GM21619 (cell line): ENCODE data around the gene METTL15.
A peak's percentile ranks its signal among the peaks of the same experiment; 100 is the strongest.
"Not testable (repeated sequence)": the region's sequence is repeated elsewhere in the genome, so short reads cannot be mapped to it uniquely, and the experiment has no call there.

Experiments used
- ATAC-seq: cut with Tn5 transposase; IDR thresholded peaks from one replicate; pipeline ENCODE4 v1.9.1; 2021; ENCODE audit not compliant: unreplicated experiment

METTL15 gene, protein sequence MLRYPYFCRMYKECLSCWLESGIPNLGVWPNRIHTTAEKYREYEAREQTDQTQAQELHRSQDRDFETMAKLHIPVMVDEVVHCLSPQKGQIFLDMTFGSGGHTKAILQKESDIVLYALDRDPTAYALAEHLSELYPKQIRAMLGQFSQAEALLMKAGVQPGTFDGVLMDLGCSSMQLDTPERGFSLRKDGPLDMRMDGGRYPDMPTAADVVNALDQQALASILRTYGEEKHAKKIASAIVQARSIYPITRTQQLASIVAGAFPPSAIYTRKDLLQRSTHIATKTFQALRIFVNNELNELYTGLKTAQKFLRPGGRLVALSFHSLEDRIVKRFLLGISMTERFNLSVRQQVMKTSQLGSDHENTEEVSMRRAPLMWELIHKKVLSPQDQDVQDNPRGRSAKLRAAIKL

DNA sequence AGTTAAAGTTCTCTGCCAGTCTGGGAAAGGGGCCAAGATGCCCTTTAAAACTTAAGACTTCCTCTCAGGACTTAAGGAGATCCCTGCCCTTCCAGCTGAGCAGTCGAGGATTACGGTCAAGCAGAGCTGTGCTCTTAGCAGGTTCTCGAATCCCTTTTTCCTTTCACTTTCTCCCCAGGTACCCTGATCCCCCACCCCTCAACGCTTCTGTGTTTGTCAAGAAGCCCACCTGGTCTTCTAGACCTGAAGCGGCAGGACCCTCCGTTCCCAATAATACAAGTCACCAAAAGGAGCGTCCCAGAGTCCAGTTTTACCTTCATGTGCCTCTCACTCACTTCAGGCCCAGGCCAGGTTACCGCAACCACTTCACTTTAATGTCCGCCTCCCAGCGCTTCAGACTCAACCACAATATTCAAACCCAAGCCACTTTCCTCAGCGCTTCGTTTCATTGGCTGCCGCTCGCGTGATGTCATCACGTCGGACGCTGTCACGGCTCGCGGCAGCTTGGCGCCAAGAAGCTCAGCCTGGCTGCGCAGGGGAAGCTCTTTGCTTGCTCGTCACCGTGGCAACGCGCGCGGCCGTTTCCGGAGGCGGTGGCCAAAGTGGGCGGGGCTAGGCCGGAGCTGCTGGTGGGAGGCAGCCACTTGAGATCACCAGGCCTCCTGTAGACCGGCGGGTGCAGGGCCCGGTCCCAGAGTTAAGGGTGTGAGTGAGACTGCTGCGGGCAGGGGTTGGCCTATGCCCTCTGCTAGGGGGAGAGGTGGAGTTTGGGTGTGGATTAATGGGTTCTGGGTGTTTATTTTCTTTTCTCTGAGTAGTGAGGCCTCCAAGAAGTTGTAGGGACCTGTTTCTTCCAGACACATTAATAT is at the start of gene METTL15, which contains the start of gene KIF18A:
TSS of gene METTL15 (plus strand) at position 639 of the 869 bp plus-strand sequence. CDS start 4,947 bp downstream, outside the sequence.
TSS of gene KIF18A (minus strand) at position 407 of the 869 bp plus-strand sequence. CDS start 10,209 bp downstream, outside the sequence.
- ATAC-seq: peak; percentile 92

DNA sequence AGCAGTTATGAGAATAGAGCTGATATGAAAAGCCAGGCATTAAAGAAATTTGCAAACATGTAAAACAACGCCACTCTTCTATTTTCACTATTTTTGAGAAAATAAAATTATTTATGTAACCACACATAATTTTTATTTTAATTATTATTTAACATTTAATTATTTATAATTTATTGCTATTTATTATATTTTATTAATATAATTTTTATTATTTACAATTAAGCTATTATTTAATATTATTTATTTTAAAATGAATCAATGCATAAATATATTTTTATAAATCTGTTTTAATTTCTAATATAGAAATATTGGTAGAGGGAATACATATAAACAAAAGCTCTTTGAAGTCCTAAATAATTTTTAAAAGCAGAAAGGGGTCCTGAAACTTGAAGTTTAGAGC is 36.9 kb upstream of the METTL15 start:
- ATAC-seq: no peak

DNA sequence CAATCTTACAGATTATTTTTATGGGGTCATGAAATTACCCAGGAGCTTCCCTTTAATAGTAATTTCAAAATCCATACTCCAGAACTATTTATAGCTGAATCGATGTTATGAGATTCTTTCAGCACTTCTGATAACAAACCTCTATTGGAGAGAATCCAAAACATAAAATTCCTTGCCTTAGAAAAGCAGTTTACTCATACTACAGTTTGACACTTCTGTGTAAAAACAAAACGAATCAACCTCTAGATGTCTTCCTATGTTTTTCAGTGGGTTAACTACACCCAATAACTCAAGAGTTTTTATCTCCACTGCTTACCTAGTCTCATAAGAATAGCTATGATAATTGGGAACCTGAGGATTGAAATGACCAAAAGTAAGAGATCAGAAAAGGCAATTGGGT is 35.9 kb upstream of the METTL15 start:
- ATAC-seq: no peak

DNA sequence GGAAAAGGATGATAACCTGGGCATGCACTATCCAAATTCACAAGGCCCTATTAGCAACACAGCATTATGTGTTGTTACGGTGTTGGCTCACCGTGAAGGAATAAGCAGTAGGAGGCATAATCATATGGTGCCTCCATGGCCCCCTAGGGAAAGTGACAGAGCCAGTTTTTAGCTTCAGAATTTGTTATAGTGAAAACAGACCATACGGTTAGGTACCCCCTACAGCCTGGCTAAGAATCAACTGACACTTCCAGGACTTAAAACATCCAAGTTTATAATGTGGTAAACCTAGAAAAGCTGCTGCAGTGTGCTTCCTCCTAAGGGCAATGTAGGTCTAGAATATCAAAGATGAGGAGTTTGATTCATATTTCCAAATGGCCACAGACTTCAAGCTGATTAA is 30.7 kb upstream of the METTL15 start:
- ATAC-seq: no peak

- ATAC-seq: no peak
These were observed 25.1 kb upstream of the METTL15 start for GRCh38 chr11:28083118-28083517.

GRCh38 chr11:28086569-28086968 is 21.6 kb upstream of the METTL15 start:
- no peak for ATAC-seq

DNA sequence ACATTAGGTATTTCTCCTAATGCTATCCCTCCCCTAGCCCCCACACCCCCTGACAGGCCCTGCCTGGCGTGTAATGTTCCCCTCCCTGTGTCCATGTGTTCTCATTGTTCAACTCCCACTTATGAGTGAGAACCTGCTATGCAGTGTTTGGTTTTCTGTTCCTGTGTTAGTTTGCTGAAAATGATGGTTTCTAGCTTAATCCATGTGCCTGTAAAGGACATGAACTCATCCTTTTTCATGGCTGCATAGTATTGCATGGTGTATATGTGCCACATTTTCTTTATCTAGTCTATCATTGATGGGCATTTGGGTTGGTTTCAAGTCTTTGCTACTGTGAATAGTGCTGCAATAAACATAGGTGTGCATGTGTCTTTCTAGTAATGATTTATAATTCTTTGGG is 21.0 kb upstream of the METTL15 start:
- not testable (repeated sequence) for ATAC-seq

GRCh38 chr11:28087693-28088092 is 20.5 kb upstream of the METTL15 start:
- not testable (repeated sequence) for ATAC-seq

- ATAC-seq: no peak
These were observed 18.8 kb upstream of the METTL15 start for GRCh38 chr11:28089378-28089777.

GRCh38 chr11:28090052-28090749 is 18.0 kb upstream of the METTL15 start:
- ATAC-seq: no peak

GRCh38 chr11:28092786-28093185 is 15.4 kb upstream of the METTL15 start:
- no peak for ATAC-seq

DNA sequence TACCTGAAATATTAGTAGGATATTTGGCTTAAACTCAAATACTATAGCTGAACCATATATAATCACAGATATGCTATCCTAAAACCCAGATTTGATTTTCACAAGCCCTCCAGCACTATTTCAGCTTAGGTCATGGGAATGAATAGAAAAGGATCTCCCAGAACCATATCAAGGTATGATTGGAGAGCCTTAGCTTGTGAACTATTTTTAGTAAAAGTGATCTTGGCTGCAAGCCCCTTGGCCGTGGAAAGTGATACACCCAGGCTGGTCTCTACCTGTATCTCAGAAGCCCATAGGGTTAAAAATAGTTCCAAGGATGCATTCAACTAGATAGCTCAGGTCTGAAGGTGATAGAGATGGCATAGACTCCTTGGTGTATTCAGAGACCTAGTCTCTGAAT is 9.9 kb upstream of the METTL15 start:
- no peak for ATAC-seq

- no peak for ATAC-seq
These were observed 8.5 kb upstream of the METTL15 start for GRCh38 chr11:28099715-28100114.

- ATAC-seq: no peak
These were observed 7.5 kb upstream of the METTL15 start for GRCh38 chr11:28100665-28101064.

DNA sequence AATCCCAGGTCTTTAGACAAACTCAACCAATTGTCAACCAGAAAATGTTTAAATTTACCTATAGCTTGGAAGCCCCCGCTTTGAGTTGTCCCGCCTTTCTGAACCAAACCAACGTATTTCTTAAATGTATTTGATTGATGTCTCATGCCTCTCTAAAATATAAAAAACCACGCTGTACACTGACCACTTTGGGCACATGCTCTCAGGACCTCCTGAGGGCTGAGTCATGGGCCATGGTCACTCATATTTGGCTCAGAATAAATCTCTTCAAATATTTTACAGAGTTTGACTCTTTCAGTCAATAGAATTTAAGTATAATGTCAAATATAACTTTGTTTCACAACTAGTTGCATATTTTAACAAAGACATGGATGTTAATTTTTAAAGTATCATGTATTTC is 5.9 kb upstream of the METTL15 start:
- not testable (repeated sequence) for ATAC-seq

- ATAC-seq: no peak
These were observed 3.8 kb upstream of the METTL15 start for GRCh38 chr11:28104425-28104824.

DNA sequence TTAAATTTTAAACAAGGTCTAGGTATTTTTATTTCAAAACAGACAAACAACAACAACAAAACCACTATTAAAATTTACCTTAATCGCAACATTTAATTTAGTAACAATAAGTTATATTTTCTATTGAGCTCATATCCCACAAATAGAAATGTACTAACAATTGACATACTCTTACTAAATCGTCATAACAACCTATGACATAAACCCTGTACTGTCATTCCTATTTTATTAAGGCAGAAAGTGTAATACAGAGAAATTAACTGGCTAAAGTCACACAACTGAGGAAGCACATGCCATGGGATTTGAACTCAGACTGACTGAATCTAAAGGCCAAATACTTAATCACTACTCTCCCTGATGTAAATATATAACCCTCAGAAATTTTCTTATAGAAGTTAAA is 3.2 kb upstream of the METTL15 start:
- no peak for ATAC-seq

GRCh38 chr11:28105869-28106268 is 2.3 kb upstream of the METTL15 start:
- no peak for ATAC-seq

DNA sequence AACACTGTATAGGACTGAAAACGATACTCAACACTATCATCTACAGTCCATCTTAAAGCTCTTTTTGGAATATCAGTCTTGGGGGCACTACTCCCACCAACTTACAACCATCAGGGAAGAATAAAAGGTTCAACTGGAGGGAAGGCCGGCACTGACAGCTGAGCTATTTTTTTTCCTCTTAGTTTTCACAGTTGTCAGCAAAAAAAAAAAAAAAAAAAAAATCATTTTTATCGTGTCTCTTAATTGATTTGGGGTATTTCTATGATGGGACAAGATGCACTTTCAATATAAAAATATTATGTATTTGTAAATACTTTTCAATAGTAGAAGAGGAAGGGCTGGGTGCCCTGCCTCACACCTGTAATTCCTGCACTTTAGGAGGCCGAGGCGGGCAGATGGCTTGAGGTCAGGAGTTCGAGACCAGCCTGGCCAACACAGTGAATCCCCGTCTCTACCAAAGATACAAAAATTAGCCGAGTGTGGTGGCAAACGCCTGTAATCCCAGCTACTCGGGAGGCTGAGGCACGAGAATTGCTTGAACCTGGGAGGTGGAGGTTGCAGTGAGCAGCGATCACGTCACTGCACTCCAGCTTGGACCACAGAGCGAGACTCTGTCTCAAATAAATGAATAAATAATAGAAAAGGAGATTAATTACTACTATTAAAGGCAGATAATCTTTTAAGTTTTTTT is 1.7 kb upstream of the METTL15 start:
- ATAC-seq: no peak

- ATAC-seq: no peak
These were observed 918 bp upstream of the METTL15 start for GRCh38 chr11:28107191-28107749.
